Testis (tissue), 3 donors: Measurements from ENCODE around the gene MINDY4. TPM values are rescaled to one million over a fixed set of nuclear protein-coding genes. Genes with fewer than 3 reads are reported as not detected.

ENCODE experiments used
- DNase-seq: peaks from one replicate; pipeline ENCODE4 v3.0.0-alpha.2; 2019
- H3K27ac ChIP-seq, 2 donors: fragments of 200-600 bp; sonication (generic); one replicate each; pipeline ENCODE4 v1.5.1; 2019
- H3K27me3 ChIP-seq: fragments of 200-600 bp; sonication (generic); one replicate; pipeline ENCODE4 v1.5.1; 2019
- H3K36me3 ChIP-seq: fragments of 200-600 bp; sonication (generic); one replicate; pipeline ENCODE4 v1.5.1; 2017; ENCODE audit warnings: low read depth; ENCODE audit errors: missing control alignments
- H3K4me1 ChIP-seq: fragments of 200-600 bp; sonication (generic); one replicate; pipeline ENCODE4 v1.5.1; 2019
- H3K4me3 ChIP-seq, 2 donors: fragments of 200-600 bp; sonication (generic); one replicate each; pipeline ENCODE4 v1.5.1; 2017 to 2019
- H3K9me3 ChIP-seq: fragments of 200-600 bp; sonication (generic); one replicate; pipeline ENCODE4 v1.5.1; 2017
- POLR2A ChIP-seq: fragments of 450-650 bp; IDR thresholded peaks from one replicate; pipeline ENCODE4 v1.6.1; 2017; ENCODE audit warnings: antibody characterized with exemption, mild to moderate bottlenecking, moderate library complexity
- WGBS, 2 donors: methylation state at CpG; one replicate each; pipeline ENCODE4 v1.1.5; 2018; 5-methylcytosine and 5-hydroxymethylcytosine counted together
- intact Hi-C: fragments of 100-400 bp; cut with DNase I; formaldehyde crosslinking; loops from one replicate; pipeline ENCODE4 v1.15.1; 2023; ENCODE audit warnings: low total_unique reads
- polyA plus RNA-seq: library from polyadenylated mRNA; stranded (reverse); fragments of 350-450 nt; fragmentation: Illumina TruSeq; extraction: RNeasy Lipid Tissue Mini Kit (QIAGEN cat#74804); gene quantifications from one replicate; pipeline ENCODE4 v1.2.3, GENCODE V29; 2014; ENCODE audit warnings: low read depth, low replicate concordance; ENCODE audit not compliant: insufficient read depth
- total RNA-seq, 2 donors: library from RNA; depleted of rRNA; stranded (reverse); fragments of >200 nt; gene quantifications; one replicate each; pipeline ENCODE4 v1.2.3, GENCODE V29; 2016
- TF ChIP-seq, protein P1 (sequence below), 3 experiments: fragments of 450-650 bp in 2 of 3; fragments of 200-600 bp in 1 of 3; sonication (generic) in 1 of 3; IDR thresholded peaks; one replicate each; pipeline ENCODE4 v1.5.1; 2016 to 2019; ENCODE audit warnings: antibody characterized with exemption in 3 of 3, mild to moderate bottlenecking in 2 of 3, moderate library complexity in 1 of 3

MINDY4 gene
- total and polyA plus RNA-seq, 3 donors from 2014 or later: 25.3 to 51.7 (median 47.6) TPM

- Histone ChIP-seq H3K4me3 (no peak overlapping the region), H3K27me3 (no peaks in the 10 kb centered on the region), H3K4me1 (peaks cover 9% of the 10 kb centered on the region), H3K27ac (no peak overlapping the region), H3K9me3 (no peaks in the 10 kb centered on the region), H3K36me3 (no peaks in the 10 kb centered on the region)
- DNase-seq: no peak
- TF ChIP-seq, protein P1, sequence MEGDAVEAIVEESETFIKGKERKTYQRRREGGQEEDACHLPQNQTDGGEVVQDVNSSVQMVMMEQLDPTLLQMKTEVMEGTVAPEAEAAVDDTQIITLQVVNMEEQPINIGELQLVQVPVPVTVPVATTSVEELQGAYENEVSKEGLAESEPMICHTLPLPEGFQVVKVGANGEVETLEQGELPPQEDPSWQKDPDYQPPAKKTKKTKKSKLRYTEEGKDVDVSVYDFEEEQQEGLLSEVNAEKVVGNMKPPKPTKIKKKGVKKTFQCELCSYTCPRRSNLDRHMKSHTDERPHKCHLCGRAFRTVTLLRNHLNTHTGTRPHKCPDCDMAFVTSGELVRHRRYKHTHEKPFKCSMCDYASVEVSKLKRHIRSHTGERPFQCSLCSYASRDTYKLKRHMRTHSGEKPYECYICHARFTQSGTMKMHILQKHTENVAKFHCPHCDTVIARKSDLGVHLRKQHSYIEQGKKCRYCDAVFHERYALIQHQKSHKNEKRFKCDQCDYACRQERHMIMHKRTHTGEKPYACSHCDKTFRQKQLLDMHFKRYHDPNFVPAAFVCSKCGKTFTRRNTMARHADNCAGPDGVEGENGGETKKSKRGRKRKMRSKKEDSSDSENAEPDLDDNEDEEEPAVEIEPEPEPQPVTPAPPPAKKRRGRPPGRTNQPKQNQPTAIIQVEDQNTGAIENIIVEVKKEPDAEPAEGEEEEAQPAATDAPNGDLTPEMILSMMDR (IDR thresholded peaks at IDR 0.05): no peak
- TF ChIP-seq POLR2A: no peak
- 72 to 81% methylated on average over 3 of the region's 3 CpGs for WGBS, 2 donors
- intact Hi-C loops: no loop called here
Measured at GRCh38 chr7:30888747-30889146, 117.5 kb downstream of the MINDY4 start.

- no peaks in the 10 kb centered on the region for H3K36me3 ChIP-seq
- peaks cover 11% of the 10 kb centered on the region for H3K4me1 ChIP-seq
- TF ChIP-seq, protein P1 (IDR thresholded peaks at IDR 0.05): no peak
- TF ChIP-seq POLR2A: no peak
- no peak for DNase-seq
- no peaks in the 10 kb centered on the region for H3K9me3 ChIP-seq
- 86 to 99% methylated on average over 7 of the region's 7 CpGs for WGBS, 2 donors
- H3K27ac ChIP-seq: no peak overlapping the region
- H3K4me3 ChIP-seq: no peak overlapping the region
- intact Hi-C loops: no loop called here
- H3K27me3 ChIP-seq: no peaks in the 10 kb centered on the region
Measured at GRCh38 chr7:30890226-30890625, 119.0 kb downstream of the MINDY4 start.

DNA sequence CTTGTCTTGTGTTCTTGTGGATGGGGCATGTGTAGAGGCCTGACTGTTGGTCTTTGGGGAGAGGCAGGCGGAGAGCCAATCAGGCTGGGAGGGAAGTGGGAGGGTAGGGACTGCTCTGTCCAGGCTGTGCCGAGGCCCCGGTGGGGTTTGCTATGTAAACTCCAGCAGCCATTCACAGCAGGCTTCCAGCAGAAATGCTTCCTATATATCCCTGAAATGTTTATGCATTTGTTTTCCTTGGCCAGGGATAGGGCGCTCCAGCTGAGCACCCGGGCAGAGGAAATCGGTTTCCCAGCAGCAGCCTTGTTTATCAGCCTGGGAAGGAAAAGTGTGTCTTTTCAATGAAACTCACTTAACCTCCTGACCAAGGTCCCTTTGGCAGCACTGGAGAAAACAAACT, 122.1 kb downstream of the MINDY4 start:
- Histone ChIP-seq H3K27me3 (no peaks in the 10 kb centered on the region), H3K36me3 (no peaks in the 10 kb centered on the region), H3K27ac (peak overlapping the region in 1 of 2 donors; percentile 4), H3K4me3 (no peak overlapping the region), H3K4me1 (peaks cover 41% of the 10 kb centered on the region), H3K9me3 (no peaks in the 10 kb centered on the region)
- 47 to 51% methylated on average over 6 of the region's 6 CpGs for WGBS, 2 donors
- no peak for TF ChIP-seq POLR2A
- TF ChIP-seq, protein P1 (IDR thresholded peaks at IDR 0.05): no peak
- intact Hi-C loops: no loop called here
- peak; percentile 42 for DNase-seq

DNA sequence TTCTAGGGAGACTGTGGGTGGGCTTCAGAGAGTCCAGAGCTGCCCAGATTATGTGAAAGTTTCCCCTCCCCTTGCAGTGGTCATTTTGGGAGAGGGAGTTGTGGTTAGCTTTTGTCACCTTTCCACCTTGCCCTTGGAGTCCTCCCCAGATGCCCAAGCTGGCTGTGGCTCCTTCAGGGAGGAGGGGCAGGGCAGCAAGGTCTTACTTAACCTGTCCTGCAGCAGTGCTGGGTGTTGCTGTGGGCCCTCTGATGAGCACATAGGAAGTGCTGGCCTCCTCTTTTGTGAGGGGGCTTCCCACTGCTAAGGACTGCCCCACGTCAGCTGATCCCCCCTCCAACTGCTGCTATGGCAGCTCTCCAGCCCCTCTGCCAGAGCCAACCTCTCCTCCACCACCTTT, 122.8 kb downstream of the MINDY4 start:
- H3K27me3 ChIP-seq: no peaks in the 10 kb centered on the region
- H3K9me3 ChIP-seq: no peaks in the 10 kb centered on the region
- intact Hi-C loops: no loop called here
- no peak for DNase-seq
- H3K4me3 ChIP-seq: no peak overlapping the region
- peak overlapping the region in 1 of 2 donors; percentile 4 for H3K27ac ChIP-seq
- no peak for TF ChIP-seq POLR2A
- TF ChIP-seq, protein P1 (IDR thresholded peaks at IDR 0.05): no peak
- no peaks in the 10 kb centered on the region for H3K36me3 ChIP-seq
- WGBS, 2 donors: 75% methylated on average over 1 of the region's 1 CpG
- peaks cover 47% of the 10 kb centered on the region for H3K4me1 ChIP-seq

DNA sequence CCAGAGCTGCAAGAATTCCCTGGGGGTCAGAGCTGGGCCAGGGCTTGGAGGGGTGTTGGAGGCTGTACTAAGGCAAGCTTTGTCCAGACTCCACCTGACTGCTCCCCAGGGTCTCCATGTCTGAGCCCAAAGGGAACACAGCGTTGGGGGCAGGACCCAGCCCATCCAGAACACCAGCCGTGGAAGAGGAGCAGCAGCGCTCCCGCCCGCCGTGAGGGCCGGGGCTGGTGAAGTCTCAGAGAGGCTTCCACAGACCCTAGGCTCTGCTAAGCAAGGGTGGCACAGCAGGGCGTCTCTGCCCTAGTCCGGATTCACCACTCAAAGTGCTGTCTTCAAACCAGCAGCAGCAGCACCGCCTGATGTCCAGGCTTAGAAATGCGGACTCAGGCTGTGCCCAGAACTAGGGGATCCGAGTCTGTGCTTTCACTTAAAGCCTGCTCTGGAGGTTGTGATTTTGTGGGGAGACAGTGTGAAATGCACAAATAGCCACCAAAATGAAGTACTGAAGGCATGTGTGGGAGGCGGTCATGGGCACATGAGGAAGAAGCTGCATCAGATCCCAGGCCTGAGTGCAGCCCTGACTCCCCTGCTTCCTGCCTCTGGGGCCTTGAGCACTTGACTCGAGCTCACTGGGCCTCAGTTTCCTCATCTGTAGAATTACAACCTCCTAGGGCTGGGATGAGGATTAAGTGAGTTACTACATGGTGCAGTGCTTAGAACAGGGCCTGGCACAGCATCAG, 123.8 kb downstream of the MINDY4 start:
- Histone ChIP-seq H3K4me3 (no peak overlapping the region), H3K36me3 (no peaks in the 10 kb centered on the region), H3K27ac (no peak overlapping the region), H3K27me3 (no peaks in the 10 kb centered on the region), H3K4me1 (peaks cover 47% of the 10 kb centered on the region), H3K9me3 (no peaks in the 10 kb centered on the region)
- 82% methylated on average over 5 to 14 of the region's 14 CpGs for WGBS, 2 donors
- DNase-seq: peak; percentile 30
- no peak for TF ChIP-seq POLR2A
- TF ChIP-seq, protein P1 (IDR thresholded peaks at IDR 0.05): no peak
- intact Hi-C loops: no loop called here
